SH-SY5Y (cell line): Measurements from ENCODE around the gene AK5.

Experiments used
- GATA2 ChIP-seq: IDR thresholded peaks from 2 replicates; pipeline ENCODE4 v1.6.1; 2011; ENCODE audit warnings: mild to moderate bottlenecking, low read depth, low read length
- GATA3 ChIP-seq: IDR thresholded peaks from 2 replicates; pipeline ENCODE4 v1.6.1; 2011; ENCODE audit warnings: low read depth, mild to moderate bottlenecking, low read length, moderate library complexity

DNA sequence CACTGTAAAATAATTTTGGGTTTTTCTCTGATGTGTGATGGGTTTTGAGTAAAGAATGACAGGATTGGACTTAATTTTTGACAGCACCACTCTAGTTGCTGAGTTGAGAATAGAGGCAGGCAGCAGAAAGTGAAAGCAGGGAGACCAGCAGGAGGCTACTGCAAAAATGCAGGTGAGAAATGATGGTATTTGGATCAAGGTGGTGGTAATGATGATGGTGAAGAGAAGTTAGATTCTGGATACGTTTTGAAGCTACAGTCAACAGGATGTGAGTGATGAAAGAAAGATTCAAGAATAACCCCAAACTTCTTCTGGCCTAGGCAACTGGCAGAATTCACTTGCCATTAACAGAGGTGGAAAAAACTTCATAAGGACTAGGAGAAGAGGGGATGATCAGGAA is 14.8 kb upstream of the AK5 start:
- no peak for TF ChIP-seq GATA2
- TF ChIP-seq GATA3 = no peak
